Right kidney (tissue), 1 donor: ENCODE measurements around the gene GRIN2A.

Experiments
- DNase-seq: peaks from one replicate; pipeline ENCODE4 v3.0.0-alpha.2; 2016

The GRIN2A gene

DNA sequence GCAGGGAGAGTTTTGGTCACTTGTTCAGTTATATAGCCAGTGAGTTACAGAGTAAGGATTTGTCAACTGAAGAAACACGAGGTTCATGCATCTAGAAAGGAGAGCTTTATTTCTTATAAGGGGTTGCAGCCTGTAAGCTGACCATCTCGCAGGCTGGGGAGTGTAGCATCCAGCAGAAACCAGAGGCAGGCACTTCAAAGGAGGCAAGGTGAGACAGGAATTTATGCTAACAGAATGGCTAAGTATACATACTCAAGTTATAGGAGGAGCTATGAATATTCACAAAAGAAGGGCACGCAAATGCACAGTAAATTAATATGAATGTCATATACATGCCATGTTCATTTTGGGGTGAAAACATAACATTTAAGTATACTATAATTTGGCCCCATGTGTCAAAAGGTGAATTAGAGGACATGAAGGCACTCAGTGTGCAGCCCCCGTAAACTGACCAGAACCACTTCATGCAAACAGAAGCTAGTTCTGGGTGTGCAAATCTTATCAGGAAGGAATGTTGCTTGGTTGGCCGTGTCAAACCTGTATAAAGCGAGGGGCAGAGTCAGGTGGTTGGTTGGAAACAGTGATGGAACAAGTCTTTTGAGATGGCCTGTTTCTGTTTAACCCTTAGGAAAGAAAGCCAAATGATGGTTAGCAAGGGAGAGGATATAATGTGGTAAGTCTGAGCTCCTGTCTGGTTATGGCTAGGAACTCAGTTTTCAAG, 97.0 kb downstream of the GRIN2A start:
- DNase-seq: no peak

DNA sequence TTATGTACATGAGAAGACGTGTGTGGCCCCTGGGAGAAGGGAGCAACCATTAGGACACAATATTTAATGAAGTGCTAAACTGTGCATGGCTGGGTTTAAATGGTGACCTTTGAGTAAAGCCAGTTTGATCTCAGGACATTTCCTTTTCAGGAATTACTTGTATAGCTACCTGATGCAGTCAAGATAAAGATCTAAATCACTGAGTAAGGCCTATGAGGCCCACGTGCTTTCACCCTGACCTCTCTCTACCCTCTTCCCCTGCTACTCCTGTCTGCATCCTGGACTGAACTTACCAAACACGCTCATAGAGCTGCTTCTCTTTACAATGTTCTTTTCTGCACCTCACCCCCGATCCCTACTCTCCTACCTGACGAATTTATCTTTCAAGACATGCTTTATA, 98.9 kb downstream of the GRIN2A start:
- no peak for DNase-seq

- DNase-seq: no peak
These were observed 100.9 kb downstream of the GRIN2A start for GRCh38 chr16:10081201-10081940.

GRCh38 chr16:10080051-10080772, 102.0 kb downstream of the GRIN2A start:
- no peak for DNase-seq

GRCh38 chr16:10078541-10078949, 103.7 kb downstream of the GRIN2A start:
- no peak for DNase-seq

- no peak for DNase-seq
These were observed 104.4 kb downstream of the GRIN2A start for GRCh38 chr16:10077861-10078260.

- no peak for DNase-seq
These were observed 106.2 kb downstream of the GRIN2A start for GRCh38 chr16:10076037-10076436.

- DNase-seq: no peak
These were observed 111.6 kb downstream of the GRIN2A start for GRCh38 chr16:10070591-10070990.

DNA sequence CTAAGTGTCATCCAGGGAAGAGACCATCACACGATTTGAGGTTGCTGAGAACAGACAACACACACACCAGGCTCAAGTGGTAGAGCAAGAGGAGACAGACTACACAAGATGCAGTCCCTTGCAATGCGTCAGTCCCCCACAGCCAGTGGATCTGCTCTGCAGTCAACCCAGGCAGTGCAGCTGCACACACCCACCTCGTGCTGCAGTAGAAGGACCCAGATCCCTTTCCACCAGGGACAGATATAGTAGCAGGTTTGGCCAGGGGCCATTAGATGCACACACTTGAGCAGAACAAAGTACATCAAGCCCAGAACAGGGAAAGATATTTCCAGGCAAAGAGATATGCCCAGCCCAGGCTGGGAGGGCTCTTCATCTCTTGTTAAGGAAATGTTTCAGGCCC, 112.9 kb downstream of the GRIN2A start:
- DNase-seq: no peak

DNA sequence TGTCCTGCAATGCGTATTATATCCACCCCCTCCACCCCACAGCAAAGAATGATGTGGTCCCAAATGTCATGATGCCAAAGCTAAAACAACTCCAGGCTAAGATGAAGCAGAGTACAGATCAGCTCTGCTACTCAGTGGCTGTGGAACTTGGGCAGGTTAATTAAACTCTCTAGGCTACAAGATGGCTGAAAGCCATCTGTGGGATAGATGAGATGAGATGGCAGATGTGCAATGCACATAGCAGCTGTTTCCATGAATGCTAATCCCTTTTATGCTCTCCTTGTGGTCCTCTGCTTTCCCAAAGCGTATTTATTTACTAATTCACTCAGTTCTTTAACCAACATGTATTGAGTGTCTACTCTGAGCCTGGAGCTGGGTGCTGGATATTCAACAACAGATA, 114.4 kb downstream of the GRIN2A start:
- DNase-seq: no peak

DNA sequence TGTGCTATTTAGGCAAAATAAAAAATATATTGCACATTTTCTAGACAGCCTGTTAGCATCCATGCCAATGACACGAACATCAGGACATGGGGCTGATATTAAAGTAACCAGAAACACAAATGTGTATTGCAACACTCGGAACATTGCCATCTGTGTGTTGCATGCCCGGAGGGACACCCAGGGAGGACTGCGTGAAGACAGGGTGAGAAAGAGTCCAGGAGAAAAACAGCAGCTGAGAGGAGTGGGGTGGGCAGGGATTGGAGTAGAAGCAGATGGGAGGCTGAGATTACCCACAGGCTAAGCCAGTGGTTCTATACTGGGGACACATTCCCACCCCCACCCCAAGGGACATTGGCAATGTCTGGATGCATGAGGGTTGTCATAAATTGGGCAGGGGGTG, 114.8 kb downstream of the GRIN2A start:
- no peak for DNase-seq

GRCh38 chr16:10065019-10065418, 117.2 kb downstream of the GRIN2A start:
- DNase-seq: no peak

DNA sequence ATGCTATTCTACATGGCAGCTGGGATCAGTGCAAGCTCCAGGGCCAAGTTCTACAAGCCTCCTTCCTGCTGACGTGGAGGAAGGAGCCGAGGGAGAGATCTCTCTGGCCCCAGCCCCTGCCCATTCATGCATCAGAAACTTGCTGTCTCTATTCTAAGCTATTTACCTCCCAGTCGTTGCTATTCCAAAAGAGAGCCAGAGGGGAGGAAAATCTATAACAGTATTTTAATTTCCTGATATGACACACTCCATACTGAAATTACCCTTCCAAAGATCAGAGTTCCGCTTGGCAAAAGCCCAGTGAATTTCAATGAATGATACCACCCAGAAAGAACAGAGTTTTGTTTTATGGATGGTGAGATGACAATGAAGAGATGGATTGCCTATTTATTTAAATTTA, 133.4 kb downstream of the GRIN2A start:
- no peak for DNase-seq

DNA sequence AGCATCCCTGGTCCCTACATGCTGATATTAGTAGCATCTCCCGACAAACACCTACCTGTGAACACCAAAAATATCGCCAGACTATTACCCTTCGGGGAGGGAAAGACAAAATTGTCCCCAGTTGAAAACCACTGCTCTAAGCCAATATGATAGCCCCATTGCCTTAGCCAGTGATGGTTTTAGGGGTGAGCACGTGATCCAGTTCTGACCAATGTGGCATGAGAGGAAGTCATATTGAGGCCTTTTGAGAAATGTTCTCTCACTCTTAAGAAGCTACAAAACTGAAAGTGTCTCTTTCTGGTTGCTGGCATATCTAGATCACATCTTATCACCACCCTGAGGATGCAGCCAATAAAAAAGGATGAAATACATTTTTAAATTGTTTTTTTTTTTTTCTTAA, 136.3 kb downstream of the GRIN2A start:
- DNase-seq: no peak

GRCh38 chr16:10045291-10045775, 136.9 kb downstream of the GRIN2A start:
- DNase-seq: no peak

DNA sequence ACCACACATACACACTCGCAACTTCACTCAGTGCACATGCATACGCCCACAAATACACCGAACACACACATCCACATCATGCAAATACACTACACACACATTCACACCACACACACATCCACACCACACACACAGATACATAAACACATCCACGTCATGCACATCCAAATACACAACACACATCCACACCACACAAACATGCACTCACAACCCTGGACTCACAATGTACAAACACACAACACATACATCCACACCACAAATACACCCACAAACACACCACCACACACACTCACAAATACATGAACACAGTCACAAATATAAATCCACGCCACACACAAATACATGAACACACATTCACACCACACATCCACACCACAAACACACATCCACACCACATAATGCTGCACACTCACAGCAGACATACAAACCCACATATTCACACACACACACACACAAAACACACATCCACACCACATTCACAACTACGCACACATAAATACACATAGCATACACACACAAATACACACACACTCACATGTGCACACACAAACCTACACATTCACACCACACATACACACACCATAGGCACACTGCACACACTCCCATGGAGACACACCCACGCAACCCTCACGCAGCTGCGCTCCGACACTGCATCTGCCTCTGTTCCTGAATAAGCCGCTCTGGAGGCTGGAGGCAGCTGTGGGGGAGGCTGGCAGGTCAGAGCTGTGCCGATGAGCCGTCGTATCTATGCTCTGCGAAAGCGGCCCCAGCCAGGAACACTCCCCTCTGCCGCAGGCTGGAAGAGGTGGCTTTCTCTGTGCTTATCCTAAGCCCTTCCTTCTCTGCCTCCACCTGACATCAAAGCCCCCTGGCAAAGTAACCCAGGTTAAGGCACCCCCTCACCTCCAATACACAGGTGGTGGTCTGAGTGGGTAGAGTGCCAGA, 141.8 kb downstream of the GRIN2A start:
- DNase-seq: no peak

DNA sequence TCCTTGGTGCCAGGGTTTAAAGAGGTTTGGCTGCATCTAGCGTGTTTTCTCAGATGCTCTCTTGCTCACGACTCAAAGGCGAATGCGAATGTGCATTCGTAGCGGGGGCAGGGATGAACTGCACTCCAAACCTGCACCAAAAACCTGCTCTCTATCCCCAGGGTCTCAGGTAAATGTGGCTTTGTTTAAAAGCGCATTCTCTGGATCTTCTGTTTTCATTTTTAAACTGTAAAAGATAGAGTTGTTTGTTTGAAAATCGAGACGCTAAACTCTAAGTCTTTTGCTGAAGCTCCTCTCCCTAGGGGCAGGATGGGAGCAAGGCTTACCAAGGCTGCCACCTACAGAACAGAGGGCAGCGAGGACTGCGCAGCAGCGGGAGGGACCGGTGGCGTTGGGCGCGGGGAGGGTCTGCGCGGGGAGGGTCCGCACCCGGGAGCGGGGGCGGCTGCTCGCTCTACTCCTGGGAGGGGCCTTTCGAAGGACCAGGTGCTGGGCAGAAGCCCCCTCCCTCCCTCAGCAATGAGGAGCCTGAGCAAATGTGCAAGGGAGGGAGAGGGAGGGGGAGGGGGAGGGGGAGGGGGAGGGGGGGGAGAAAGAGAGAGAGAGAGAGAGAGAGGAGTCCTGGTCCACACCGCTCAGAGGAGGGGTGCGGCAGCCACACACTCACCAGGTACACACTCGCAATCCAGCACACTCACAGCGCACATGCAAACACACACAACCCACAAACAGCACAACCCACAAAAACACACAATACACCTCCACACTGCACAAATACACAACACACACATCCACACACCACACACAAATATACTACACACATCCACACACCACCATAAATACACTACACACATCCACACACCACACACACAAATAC, 142.8 kb downstream of the GRIN2A start:
- DNase-seq: peak; percentile 71

GRCh38 chr16:10037751-10038150, 144.5 kb downstream of the GRIN2A start:
- no peak for DNase-seq

DNA sequence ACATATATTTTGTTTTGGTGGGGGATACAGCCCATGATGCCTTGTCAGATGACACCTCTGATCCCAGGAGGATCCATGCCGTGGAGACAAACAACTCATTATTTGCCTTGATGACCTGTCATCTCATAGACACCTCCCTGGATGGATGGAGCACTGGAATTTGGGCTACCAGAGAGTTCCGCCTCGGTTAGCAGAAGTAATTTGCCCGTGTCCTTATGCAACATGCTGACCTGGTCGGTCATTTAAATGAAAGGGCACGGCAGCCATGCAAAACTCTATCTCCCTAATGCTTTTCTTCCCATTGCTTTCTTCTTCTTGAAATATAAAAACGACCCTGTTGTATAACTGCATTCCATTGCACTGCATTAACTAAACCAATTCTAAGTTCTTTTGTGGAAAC, 145.3 kb downstream of the GRIN2A start:
- no peak for DNase-seq

- DNase-seq: no peak
These were observed 148.7 kb downstream of the GRIN2A start for GRCh38 chr16:10033556-10033955.

DNA sequence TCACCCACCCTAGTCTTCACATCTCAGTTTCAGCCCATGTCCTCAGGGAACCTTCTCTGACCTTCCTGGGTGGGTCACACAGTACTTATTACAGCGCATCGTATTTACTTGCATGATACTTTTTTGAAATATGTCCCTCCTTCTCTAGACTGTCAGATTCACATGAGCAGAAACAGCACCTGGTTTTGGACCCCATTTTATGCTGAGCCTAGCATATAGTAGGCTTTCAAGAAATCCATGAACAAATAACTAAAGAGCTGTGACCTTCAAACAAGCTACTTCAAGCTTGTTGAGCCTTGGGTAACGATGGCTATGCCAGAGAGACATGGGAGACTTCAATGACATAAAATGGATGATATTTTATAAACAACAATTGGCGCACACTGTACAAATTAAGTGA, 150.3 kb downstream of the GRIN2A start:
- no peak for DNase-seq
